ENCODE results near the gene LYZL1. TPM values are rescaled to one million over a fixed set of nuclear protein-coding genes. Genes with fewer than 3 reads are reported as not detected.

Gene LYZL1
- polyA plus RNA-seq, 1 of the 3 experiments (the other 2 are of a cell fraction), result not detected

- TF ChIP-seq REST (IDR thresholded peaks at IDR 0.05; ENCODE audit: low read depth, low read length), result no peak
Measured at GRCh38 chr10:29297678-29298077, 8.8 kb downstream of the LYZL1 start (continued).

GRCh38 chr10:29301359-29301910 is 12.6 kb downstream of the LYZL1 start:
- Histone ChIP-seq H3K27me3 (ENCODE audit: insufficient read depth) (no peaks in the 10 kb centered on the region), H2AFZ (ENCODE audit: low read depth) (no peak overlapping the region), H3F3A (replicated peaks; ENCODE audit: insufficient read depth) (no peaks in the 10 kb centered on the region), H3K9me3 (peaks cover 19% of the 10 kb centered on the region), H3K9me2 (no peaks in the 10 kb centered on the region), H3K4me3 (ENCODE audit: low read depth in 2 of 2, low read length in 1 of 2) (no peak overlapping the region), H3K4me1 (ENCODE audit: control insufficient read depth in 1 of 2, insufficient read depth in 2 of 2, low read depth in 1 of 2, low read length in 1 of 2) (peaks cover 0 to 3% of the 10 kb centered on the region in 2 experiments; a peak in 1 of 4 replicates), H3K4me2 (no peak overlapping the region), H4K20me1 (ENCODE audit: insufficient read depth) (no peaks in the 10 kb centered on the region), H3K9ac (no peak overlapping the region), H3K27ac (ENCODE audit: low read depth in 2 of 2, low read length in 1 of 2) (no peak overlapping the region), H3K79me2 (ENCODE audit: insufficient read depth) (no peaks in the 10 kb centered on the region), H3K36me3 (replicated peaks in 1 of 2; ENCODE audit: control insufficient read depth in 1 of 2, insufficient read depth in 2 of 2, low read length in 1 of 2) (no peaks in the 10 kb centered on the region)
- 67% methylated on average over 1 of the region's 1 CpG for WGBS (ENCODE audit: low lambda C conversion rate)
- CTCF ChIA-PET, result interaction anchor here (1.1 to 7.4 kb wide), 3 partner anchors 83 to 673 kb away, joined by 3 to 133 read pairs (median 5); no protein-coding TSS in a partner anchor
- TF ChIP-seq FOXM1 (IDR thresholded peaks at IDR 0.05; ENCODE audit: low read depth) (no peak), RFX5 (IDR thresholded peaks at IDR 0.05; ENCODE audit: low read length) (no peak), SMC3 (IDR thresholded peaks at IDR 0.05; ENCODE audit: low read depth, low read length) (no peak), SIN3A (IDR thresholded peaks at IDR 0.05; ENCODE audit: borderline replicate concordance, low read depth, low read length) (no peak), JUND (IDR thresholded peaks at IDR 0.05) (no peak), CHD2 (IDR thresholded peaks at IDR 0.05; ENCODE audit: low read length, partially characterized antibody) (no peak), MXI1 (IDR thresholded peaks at IDR 0.05; ENCODE audit: low read depth, low read length) (no peak), ZBTB33 (IDR thresholded peaks at IDR 0.05; ENCODE audit: borderline replicate concordance, low read depth) (no peak), ELF1 (IDR thresholded peaks at IDR 0.05) (no peak), TCF12 (IDR thresholded peaks at IDR 0.05) (no peak), MAX (IDR thresholded peaks at IDR 0.05; ENCODE audit: low read depth) (no peak), RCOR1 (IDR thresholded peaks at IDR 0.05; ENCODE audit: low read length) (no peak), GABPA (IDR thresholded peaks at IDR 0.05; ENCODE audit: low read depth) (no peak), POLR2AphosphoS5 (IDR thresholded peaks at IDR 0.05; ENCODE audit: low read depth, low read length) (no peak), EZH2phosphoT487 (IDR thresholded peaks at IDR 0.05; ENCODE audit: borderline replicate concordance, low read depth) (no peak), USF1 (IDR thresholded peaks at IDR 0.05; ENCODE audit: borderline replicate concordance, low read depth) (no peak), NRF1 (IDR thresholded peaks at IDR 0.05; ENCODE audit: low read depth, low read length) (no peak), MEF2A (IDR thresholded peaks at IDR 0.05; ENCODE audit: borderline replicate concordance, low read depth) (no peak), GATA2 (CRISPR knock-in tag; IDR thresholded peaks at IDR 0.05) (no peak)
- DNase-seq, result no peak
- POLR2A ChIA-PET, result no interaction called here

All from SK-N-SH (cell line).